SK-N-DZ (cell line): ENCODE results near the gene GGT5.
"Not testable (repeated sequence)": the region's sequence is repeated elsewhere in the genome, so short reads cannot be mapped to it uniquely, and the experiment has no call there.

Experiments used
- DNase-seq: peaks from one replicate; pipeline ENCODE4 v3.0.0-alpha.2; 2015; ENCODE audit warnings: low spot score

Gene GGT5

DNA sequence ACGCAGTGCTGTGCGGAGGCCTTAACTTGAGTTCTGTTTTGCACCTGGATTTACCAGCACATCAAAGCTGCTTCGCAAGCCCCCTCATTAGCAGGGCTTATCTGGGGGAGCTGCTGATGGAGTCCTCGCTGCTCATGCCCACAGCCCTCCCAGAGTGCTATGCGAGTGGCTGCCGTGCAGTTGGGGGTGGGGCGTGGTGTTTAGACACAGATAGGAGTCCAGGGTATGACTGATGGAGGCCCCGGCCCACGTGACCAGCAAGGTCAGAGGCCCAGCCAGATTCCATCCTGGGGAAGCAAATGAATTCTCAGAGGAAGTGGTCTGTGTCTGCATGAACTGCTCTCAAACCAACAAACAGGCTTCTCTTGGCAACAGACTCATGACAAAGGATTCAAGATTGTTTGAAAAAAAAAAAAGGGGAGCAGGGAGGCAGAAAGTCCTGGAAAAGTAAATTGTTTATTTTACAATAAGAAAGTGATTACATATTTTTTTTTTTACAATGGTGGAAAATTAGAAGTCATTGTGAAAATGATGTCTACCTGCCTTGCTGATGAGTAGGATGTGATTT, 19.5 kb upstream of the GGT5 start:
- not testable (repeated sequence) for DNase-seq

- not testable (repeated sequence) for DNase-seq
Measured at GRCh38 chr22:24263479-24263878, 18.6 kb upstream of the GGT5 start.

- DNase-seq, result not testable (repeated sequence)
Measured at GRCh38 chr22:24262185-24262749, 17.4 kb upstream of the GGT5 start.

GRCh38 chr22:24259459-24259858, 14.6 kb upstream of the GGT5 start:
- peak; percentile 70 for DNase-seq

GRCh38 chr22:24256736-24257135, 11.9 kb upstream of the GGT5 start:
- DNase-seq, result not testable (repeated sequence)

- DNase-seq, result not testable (repeated sequence)
Measured at GRCh38 chr22:24256136-24256535, 11.3 kb upstream of the GGT5 start.

- DNase-seq, result not testable (repeated sequence)
Measured at GRCh38 chr22:24253126-24253525, 8.2 kb upstream of the GGT5 start.

GRCh38 chr22:24251286-24251685, 6.4 kb upstream of the GGT5 start:
- DNase-seq, result not testable (repeated sequence)

DNA sequence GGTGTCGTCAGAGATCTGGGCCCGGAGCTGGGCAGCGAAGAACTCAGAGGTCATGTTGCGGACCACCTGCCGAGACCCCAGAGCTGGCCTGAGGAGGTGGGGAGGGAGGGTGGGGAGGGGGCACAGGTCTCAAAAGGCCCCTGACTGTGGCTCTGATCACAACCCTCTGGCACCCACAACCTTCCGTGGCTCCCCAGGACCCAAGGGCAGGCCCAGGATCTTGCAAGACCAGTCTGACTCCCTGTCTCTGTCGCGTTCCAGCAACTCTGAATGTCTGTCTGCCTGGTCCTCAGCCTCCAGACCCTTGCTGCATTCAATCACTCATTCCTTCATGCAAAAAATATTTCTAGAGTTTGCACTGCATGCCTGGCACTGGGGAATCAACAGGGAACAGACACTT, 4.5 kb upstream of the GGT5 start:
- not testable (repeated sequence) for DNase-seq

DNA sequence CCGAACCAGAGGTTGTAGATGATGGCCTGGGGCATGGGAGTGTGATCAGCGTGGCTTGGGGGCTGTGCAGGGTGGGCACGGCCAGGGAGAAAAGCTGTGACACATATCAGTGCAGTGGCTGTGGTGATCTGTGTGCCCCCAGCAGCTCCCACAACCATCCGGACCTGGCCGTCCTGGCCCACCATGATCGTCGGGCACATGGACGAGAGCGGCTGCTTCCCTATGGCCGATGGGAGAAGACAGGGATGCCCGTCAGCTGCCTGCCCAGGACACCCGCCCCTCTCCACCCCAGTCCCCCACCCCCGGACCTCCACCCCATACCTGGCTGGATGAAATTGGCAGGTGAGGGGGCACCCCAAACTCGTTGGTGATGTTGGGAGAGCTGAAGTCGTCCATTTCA, 3.7 kb upstream of the GGT5 start:
- not testable (repeated sequence) for DNase-seq

GRCh38 chr22:24247564-24248344, 2.9 kb upstream of the GGT5 start:
- DNase-seq, result peak; percentile 82

- DNase-seq, result no peak
Measured at GRCh38 chr22:24247011-24247507, 2.2 kb upstream of the GGT5 start.

- DNase-seq, result peak; percentile 17
Measured at GRCh38 chr22:24245584-24246561, 991 bp upstream of the GGT5 start.

DNA sequence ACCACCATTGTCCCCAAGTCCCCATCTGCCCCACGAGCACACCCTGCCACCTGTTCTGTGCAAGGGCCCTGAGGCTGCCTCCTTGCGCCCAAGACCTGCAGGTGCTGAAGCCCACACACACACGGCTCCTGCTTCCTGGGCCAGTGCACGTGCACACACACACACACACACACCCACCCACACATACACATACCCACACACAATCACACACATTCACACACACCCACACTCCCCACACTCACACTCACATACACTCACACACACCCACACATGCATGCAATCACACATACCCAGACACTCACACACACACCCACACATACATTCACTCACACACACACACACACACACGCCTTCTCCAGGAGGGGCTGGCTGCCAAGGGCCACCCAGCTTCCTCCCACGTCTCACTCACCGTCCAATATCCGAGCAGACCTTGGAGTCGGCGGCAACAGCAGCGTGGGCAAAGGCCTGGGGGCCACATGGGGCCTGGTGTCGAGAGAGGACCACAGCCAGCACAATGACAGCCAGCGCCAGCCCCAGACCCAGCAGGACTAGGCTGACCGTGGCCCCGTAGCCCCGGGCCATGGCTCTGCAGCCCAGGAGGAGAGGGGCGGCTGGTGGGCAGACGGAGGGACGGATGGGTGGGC, 616 bp downstream of the GGT5 start:
- DNase-seq, result no peak

DNA sequence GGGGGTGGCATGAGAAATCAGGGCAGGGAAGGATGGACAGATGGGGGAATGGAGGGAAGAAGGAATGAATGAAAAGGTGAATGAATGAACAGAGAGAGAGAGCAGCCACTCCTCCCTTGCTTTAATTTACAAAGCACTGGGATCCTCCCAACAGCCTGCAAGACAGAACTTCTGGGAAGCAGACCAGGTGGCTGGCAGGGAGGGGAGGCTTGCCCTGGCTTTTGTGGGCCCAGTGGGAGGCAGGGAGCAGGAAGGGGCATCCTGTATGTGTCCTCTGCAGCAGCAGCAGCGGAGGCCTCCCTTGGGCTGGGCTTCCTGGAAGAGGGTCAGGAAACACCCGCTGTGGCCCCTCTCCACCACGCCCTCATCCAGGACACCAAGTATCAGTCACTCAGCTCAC, 1.5 kb downstream of the GGT5 start:
- DNase-seq, result not testable (repeated sequence)

DNA sequence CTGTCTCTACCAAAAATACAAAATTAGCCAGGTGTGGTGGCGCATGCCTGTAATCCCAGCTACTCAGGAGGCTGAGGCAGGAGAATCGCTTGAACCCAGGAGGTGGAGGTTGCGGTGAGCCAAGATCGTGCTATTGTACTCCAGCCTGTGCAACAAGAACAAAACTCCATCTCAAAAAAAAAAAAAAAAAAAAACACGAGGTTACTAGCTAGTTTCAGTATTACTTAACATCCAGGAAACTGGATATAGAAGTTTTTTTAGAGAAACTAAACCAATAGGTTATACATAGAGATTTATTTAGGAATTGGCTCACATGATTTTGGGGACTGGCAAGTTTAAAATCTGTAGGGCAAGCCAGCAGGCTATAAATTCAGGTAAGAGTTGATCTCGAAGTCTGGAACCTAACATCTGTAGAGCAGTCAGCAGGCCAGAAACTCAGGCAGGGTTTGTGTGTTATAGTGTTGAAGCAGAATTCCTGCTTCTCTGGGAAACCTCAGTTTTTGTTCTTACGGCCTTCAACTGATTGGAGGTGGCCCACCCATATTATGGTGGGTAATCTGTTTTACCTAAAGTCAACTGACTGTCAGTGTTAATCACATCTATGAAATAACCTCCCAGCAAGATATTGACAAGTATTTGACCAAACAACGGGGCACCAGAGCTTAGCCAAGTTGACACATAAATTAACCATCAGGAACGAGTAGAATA, 3.7 kb downstream of the GGT5 start:
- DNase-seq, result not testable (repeated sequence)

DNA sequence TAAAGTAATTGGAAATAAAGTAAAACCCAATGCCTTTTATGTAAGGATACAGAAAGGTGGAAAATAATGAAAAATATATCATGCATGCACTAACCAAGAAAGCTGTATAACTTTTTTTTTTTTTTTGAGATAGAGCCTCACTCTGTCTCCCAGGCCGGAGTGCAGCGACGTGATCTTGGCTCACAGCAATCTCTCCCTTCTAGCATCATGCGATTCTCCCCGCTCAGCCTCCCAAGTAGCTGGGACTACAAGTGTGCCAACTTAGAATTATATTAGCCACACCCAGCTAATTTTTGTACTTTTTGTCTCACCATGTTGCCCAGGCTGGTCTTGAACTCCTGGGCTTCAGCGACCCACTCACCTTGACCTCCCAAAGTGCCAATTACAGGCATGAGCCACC, 4.5 kb downstream of the GGT5 start:
- DNase-seq, result no peak

GRCh38 chr22:24238101-24238694, 6.7 kb downstream of the GGT5 start:
- not testable (repeated sequence) for DNase-seq

- DNase-seq, result no peak
Measured at GRCh38 chr22:24236656-24237055, 8.2 kb downstream of the GGT5 start.

DNA sequence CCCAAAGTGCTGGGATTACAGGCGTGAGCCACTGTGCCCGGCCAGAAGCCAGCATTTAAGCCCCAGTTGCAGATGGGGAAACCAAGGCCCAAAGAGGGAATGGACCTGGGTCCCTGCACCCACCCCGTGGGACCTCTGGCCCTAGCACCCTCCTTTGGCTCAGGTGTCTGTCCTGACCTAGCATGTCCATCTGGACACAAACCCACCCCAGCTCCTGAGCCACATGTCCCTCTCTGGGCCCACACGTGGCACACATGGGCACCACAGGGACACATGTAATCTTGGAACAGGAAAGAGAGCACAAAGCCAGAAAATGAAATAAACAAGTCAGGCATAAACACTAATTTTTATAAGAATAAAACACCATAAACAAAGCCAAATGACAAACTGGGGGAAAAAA, 9.6 kb downstream of the GGT5 start:
- DNase-seq, result no peak
